Stimulated activated naive B cell treated with anti-CD40 and anti-IgM and Interleukin-4, amounts not matched to agents 10 μg/mL and 1 μg/mL and 100 μg/mL, for 72 hours (primary cell): Measurements from ENCODE around the gene PROS1.

Source experiments
- ATAC-seq, 2 donors: fragments of 150-1000 bp; cut with Tn5 transposase; replicated peaks; 2 replicates each; pipeline ENCODE4 v1.10.0; 2021; ENCODE audit warnings: moderate library complexity in 1 of 2
- DNase-seq: peaks from one replicate; pipeline ENCODE4 v3.0.0; 2021
- H3K27ac Mint-ChIP-seq: one replicate; pipeline ENCODE4 v1.8.0; 2022; ENCODE audit warnings: mild to moderate bottlenecking, mixed read lengths
- H3K27me3 Mint-ChIP-seq, 2 donors: one replicate each; pipeline ENCODE4 v1.8.0; 2022; ENCODE audit warnings: mixed read lengths in 2 of 2
- H3K36me3 Mint-ChIP-seq, 2 donors: one replicate each; pipeline ENCODE4 v1.8.0; 2022; ENCODE audit warnings: mixed read lengths in 2 of 2, mild to moderate bottlenecking in 1 of 2
- H3K4me1 Mint-ChIP-seq, 2 donors: one replicate each; pipeline ENCODE4 v1.8.0; 2022; ENCODE audit warnings: mixed read lengths in 2 of 2, mild to moderate bottlenecking in 1 of 2
- H3K4me3 Mint-ChIP-seq, 2 donors: one replicate each; pipeline ENCODE4 v1.8.0; 2022; ENCODE audit warnings: mild to moderate bottlenecking in 2 of 2, mixed read lengths in 2 of 2, moderate library complexity in 1 of 2
- H3K9me3 Mint-ChIP-seq, 2 donors: one replicate each; pipeline ENCODE4 v1.8.0; 2022; ENCODE audit warnings: mixed read lengths in 2 of 2, mild to moderate bottlenecking in 1 of 2

PROS1 gene

DNA sequence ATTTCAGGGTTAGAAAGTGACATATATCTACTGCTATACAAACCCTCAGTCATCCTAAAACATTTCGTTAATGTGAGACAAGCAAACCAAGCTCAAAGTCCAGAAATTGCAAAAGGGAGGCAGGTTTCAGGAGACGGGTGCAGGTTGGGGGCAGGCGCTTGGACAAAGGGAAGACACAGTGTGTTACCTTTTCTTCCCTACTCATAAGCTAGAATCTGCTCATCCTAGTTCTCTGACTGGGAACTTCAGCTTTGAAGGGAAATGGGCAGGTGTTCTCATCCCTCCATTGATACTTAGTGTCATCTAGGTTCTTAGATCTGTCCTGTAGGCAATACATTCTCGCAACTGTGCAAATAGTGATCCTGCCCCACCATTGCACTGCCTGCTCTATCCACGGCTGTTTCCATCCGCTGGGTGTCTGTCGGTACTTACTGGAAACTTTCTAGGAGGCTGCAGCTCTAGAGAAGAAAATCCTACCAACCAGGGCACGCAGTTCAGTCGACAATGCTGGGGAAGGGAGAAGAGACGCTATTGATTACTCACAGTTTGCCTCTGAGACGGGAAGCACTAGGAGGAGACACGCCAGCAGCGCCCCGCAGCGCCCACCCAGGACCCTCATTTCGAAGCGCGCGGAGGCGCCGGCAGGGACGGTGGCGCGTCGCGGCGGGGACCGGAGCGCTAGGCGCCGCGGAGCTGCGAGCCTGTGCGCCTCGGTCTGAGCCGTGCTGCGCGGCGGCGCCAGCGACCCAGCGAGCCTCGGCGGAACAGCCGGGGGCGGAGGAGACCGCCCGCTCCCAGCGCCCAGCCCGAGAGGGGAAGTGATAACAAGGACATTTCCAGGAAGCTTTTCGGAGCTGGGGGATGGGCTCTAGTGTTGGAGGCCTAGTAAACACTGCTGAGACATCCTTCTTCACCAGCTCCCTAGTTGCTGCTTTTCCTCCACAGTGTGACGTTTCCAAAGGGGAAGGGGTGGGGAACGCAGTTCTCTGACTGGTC, at the start of gene PROS1:
Gene PROS1 (minus strand): TSS at position 766 of the 996 bp plus-strand sequence. CDS start 147 bp downstream, at position 619.
- Mint-ChIP-seq H3K27ac (peak within 1 kb of the TSS; percentile 47), H3K36me3 (no peaks in the 10 kb centered on the region), H3K27me3 (peaks cover 7 to 19% of the 10 kb centered on the region in 2 donors), H3K4me1 (peaks cover 8 to 13% of the 10 kb centered on the region in 2 donors), H3K4me3 (peak within 1 kb of the TSS; percentile 85 to 88), H3K9me3 (no peaks in the 10 kb centered on the region)
- ATAC-seq (peak; percentile 90 to 95), DNase-seq (peak; percentile 47)

DNA sequence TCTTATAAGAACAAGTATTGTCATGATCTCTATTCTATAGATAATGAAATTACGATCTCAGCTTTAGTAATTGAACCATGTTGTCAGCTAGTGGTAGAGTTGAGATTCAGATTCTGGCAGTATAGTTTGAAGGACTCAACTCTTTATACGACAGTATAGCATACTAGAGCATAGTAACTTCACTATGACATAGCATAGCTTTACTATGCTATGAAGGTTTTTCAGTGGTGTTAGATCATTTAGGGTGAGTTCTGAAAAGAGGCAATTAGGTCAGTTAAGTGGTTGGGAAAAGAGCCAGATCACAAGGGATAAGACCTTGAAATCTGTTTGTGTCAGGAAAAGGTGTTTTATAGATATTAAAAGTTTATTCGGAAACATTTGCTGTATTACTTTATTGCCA, 46.6 kb upstream of the PROS1 start:
- ATAC-seq (no peak), DNase-seq (no peak)
- H3K36me3 Mint-ChIP-seq, result peaks cover 5 to 7% of the 10 kb centered on the region in 2 donors
- H3K4me3 Mint-ChIP-seq, result no peak overlapping the region
- no peak overlapping the region for H3K27ac Mint-ChIP-seq
- no peaks in the 10 kb centered on the region for H3K27me3 Mint-ChIP-seq
- no peaks in the 10 kb centered on the region for H3K9me3 Mint-ChIP-seq
- no peaks in the 10 kb centered on the region for H3K4me1 Mint-ChIP-seq

- Mint-ChIP-seq H3K4me3 (no peak overlapping the region), H3K36me3 (peaks cover 5 to 12% of the 10 kb centered on the region in 2 donors), H3K4me1 (peaks cover 0 to 5% of the 10 kb centered on the region in 2 donors), H3K9me3 (no peaks in the 10 kb centered on the region), H3K27me3 (no peaks in the 10 kb centered on the region), H3K27ac (no peak overlapping the region)
- ATAC-seq, result no peak
- no peak for DNase-seq
Observed at GRCh38 chr3:94019659-94020058, 46.0 kb upstream of the PROS1 start.

- Mint-ChIP-seq H3K27me3 (no peaks in the 10 kb centered on the region), H3K4me1 (peaks cover 5 to 9% of the 10 kb centered on the region in 2 donors), H3K4me3 (no peak overlapping the region), H3K27ac (no peak overlapping the region), H3K36me3 (peaks cover 6 to 13% of the 10 kb centered on the region in 2 donors), H3K9me3 (no peaks in the 10 kb centered on the region)
- ATAC-seq (no peak), DNase-seq (no peak)
Observed at GRCh38 chr3:94015025-94015424, 41.3 kb upstream of the PROS1 start.

- ATAC-seq (no peak), DNase-seq (no peak)
- H3K4me1 Mint-ChIP-seq, result peaks cover 5 to 9% of the 10 kb centered on the region in 2 donors
- H3K4me3 Mint-ChIP-seq, result no peak overlapping the region
- peaks cover 6% of the 10 kb centered on the region in 2 donors for H3K36me3 Mint-ChIP-seq
- H3K27me3 Mint-ChIP-seq, result no peaks in the 10 kb centered on the region
- no peaks in the 10 kb centered on the region for H3K9me3 Mint-ChIP-seq
- no peak overlapping the region for H3K27ac Mint-ChIP-seq
Observed at GRCh38 chr3:94012185-94012584, 38.5 kb upstream of the PROS1 start.

GRCh38 chr3:94011233-94011711, 37.6 kb upstream of the PROS1 start:
- DNase-seq, result no peak
- Mint-ChIP-seq H3K36me3 (peaks cover 9 to 10% of the 10 kb centered on the region in 2 donors), H3K9me3 (no peaks in the 10 kb centered on the region), H3K27me3 (no peaks in the 10 kb centered on the region), H3K4me3 (no peak overlapping the region), H3K4me1 (peaks cover 5 to 9% of the 10 kb centered on the region in 2 donors), H3K27ac (no peak overlapping the region)
- ATAC-seq, result no peak

DNA sequence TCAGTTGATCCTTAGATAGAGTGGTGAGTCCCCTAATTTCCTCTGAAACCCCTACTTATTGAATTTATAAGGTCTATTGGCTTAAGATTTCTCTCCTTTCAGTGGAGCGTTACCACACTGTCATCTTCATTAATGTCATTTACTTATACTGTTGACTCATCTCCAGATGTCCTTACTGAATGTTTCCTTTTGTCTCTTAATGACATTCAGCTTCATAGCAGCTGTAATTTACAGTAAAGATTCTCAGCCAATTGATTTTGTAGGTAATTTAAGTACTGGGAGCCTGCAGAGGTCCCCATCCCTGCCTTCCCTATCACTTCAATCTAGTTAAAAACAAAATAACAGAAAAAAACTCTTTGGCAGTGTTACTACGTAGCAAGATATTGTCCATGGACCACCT, 35.9 kb upstream of the PROS1 start:
- Mint-ChIP-seq H3K27ac (no peak overlapping the region), H3K4me1 (peaks cover 4 to 7% of the 10 kb centered on the region in 2 donors), H3K36me3 (peaks cover 6 to 10% of the 10 kb centered on the region in 2 donors), H3K4me3 (no peak overlapping the region), H3K9me3 (no peaks in the 10 kb centered on the region), H3K27me3 (no peaks in the 10 kb centered on the region)
- no peak for ATAC-seq
- no peak for DNase-seq

DNA sequence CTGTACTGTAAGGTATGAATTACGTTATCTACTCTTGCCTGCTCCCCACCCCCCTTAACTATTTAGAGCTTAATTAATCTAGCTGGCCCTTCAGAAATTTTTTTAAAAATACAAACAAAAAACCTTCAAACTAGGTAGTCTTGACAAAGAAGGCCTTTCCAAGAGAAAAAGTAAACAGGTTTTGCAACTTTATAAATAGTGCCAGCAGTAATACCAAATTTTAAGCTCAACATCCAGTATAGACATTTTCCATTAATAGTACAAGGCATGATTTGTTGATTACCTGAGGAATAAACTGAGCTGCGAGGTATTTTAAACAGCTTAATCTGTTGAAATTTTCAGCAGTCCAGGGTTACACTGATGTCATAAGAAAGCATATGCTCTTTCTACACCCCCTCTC, 34.6 kb upstream of the PROS1 start:
- peaks cover 5 to 10% of the 10 kb centered on the region in 2 donors for H3K36me3 Mint-ChIP-seq
- H3K9me3 Mint-ChIP-seq, result no peaks in the 10 kb centered on the region
- no peaks in the 10 kb centered on the region for H3K27me3 Mint-ChIP-seq
- no peak overlapping the region for H3K4me3 Mint-ChIP-seq
- no peak overlapping the region for H3K27ac Mint-ChIP-seq
- H3K4me1 Mint-ChIP-seq, result peaks cover 5 to 12% of the 10 kb centered on the region in 2 donors
- ATAC-seq (no peak), DNase-seq (no peak)

GRCh38 chr3:94004301-94004910, 30.7 kb upstream of the PROS1 start:
- peaks cover 5 to 8% of the 10 kb centered on the region in 2 donors for H3K36me3 Mint-ChIP-seq
- H3K4me3 Mint-ChIP-seq, result peak overlapping the region; percentile 61 to 77
- no peaks in the 10 kb centered on the region for H3K27me3 Mint-ChIP-seq
- no peaks in the 10 kb centered on the region for H3K9me3 Mint-ChIP-seq
- H3K27ac Mint-ChIP-seq, result no peak overlapping the region
- peaks cover 1 to 12% of the 10 kb centered on the region in 2 donors for H3K4me1 Mint-ChIP-seq
- DNase-seq, result no peak
- ATAC-seq, result peak; percentile 61 to 67

DNA sequence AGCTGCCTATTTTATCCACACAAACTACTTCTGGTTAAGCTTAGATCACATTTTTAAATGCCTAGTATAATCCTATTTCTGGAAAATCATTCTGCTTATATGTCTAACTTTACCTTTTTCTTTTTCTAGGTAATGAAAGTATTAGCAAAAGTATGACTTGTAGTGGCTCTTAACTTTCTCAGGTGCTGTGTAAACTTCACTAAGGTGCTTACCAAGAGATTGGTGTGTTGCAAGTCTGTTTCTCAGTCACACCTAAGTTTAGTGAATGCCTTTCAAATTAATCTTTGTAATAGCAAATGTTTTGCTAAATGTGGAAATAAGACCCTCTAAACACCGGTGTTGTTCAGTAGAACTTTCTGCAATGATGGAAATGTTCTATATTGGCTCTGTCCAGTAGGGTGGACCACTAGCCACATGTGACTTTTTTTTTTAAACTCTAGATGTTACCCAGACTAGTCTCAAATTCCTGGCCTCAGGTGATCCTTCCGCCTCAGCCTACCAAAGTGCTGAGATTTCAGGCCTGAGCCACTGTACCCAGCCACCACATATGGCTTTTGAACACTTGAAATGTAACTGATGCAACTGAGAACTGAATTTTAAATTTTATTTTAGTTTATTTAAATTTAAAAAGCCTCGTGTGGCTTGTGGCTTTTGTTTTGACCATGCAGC, 28.3 kb upstream of the PROS1 start:
- ATAC-seq (peak in 1 of 2 donors; percentile 10), DNase-seq (no peak)
- Mint-ChIP-seq H3K4me3 (no peak overlapping the region), H3K4me1 (peaks cover 1 to 12% of the 10 kb centered on the region in 2 donors), H3K36me3 (peaks cover 3 to 11% of the 10 kb centered on the region in 2 donors), H3K9me3 (no peaks in the 10 kb centered on the region), H3K27me3 (no peaks in the 10 kb centered on the region), H3K27ac (no peak overlapping the region)

- H3K9me3 Mint-ChIP-seq, result no peaks in the 10 kb centered on the region
- no peaks in the 10 kb centered on the region for H3K27me3 Mint-ChIP-seq
- no peak for ATAC-seq
- H3K4me1 Mint-ChIP-seq, result peaks cover 1 to 12% of the 10 kb centered on the region in 2 donors
- DNase-seq, result no peak
- no peak overlapping the region for H3K27ac Mint-ChIP-seq
- H3K36me3 Mint-ChIP-seq, result peaks cover 2 to 8% of the 10 kb centered on the region in 2 donors
- no peak overlapping the region for H3K4me3 Mint-ChIP-seq
Observed at GRCh38 chr3:94001191-94001590, 27.5 kb upstream of the PROS1 start.

DNA sequence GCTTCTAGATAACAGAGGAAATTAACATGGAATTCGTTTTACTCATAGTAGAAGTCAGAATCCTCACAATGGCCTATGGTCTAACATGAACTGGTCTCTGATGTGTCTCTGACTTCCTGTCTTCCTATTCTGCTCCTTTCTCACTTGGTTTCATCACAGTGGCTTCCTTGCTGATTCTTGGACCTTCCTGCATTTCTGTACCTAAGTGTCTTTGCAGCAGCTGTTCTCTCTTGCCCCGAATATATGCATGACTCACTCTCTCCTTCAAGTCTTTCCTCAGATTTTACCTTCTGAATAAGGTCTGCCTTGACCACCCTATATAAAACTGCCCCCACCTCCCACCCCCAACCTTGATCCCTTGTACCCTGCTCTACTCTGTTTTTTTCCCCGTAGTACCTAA, 20.4 kb upstream of the PROS1 start:
- Mint-ChIP-seq H3K27ac (no peak overlapping the region), H3K27me3 (no peaks in the 10 kb centered on the region), H3K36me3 (peaks cover 0 to 7% of the 10 kb centered on the region in 2 donors), H3K9me3 (no peaks in the 10 kb centered on the region), H3K4me3 (no peak overlapping the region), H3K4me1 (peaks cover 0 to 4% of the 10 kb centered on the region in 2 donors)
- no peak for DNase-seq
- ATAC-seq, result no peak

DNA sequence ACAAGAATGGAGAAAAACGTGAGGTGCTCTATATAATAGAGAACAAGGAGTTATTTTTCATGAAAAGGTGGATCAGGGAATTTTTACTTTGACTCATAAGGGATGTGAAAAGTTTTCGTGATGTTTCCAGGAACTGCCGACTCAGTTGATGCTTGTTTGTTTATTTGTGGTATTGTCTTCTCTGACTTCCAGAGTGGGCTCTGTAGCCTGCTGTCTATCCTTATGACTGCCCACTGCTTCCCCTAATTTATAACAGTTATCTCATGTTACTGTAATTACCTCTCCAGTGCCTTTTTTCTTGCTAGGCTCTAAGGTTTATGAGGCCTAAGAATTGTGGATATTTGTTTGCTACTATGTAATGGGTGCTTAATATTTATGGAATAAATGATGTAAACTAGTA, 18.5 kb upstream of the PROS1 start:
- no peaks in the 10 kb centered on the region for H3K27me3 Mint-ChIP-seq
- H3K9me3 Mint-ChIP-seq, result no peaks in the 10 kb centered on the region
- no peaks in the 10 kb centered on the region for H3K36me3 Mint-ChIP-seq
- ATAC-seq (no peak), DNase-seq (no peak)
- H3K4me1 Mint-ChIP-seq, result peaks cover 0 to 4% of the 10 kb centered on the region in 2 donors
- H3K4me3 Mint-ChIP-seq, result no peak overlapping the region
- no peak overlapping the region for H3K27ac Mint-ChIP-seq

GRCh38 chr3:93991631-93992030, 17.9 kb upstream of the PROS1 start:
- no peaks in the 10 kb centered on the region for H3K9me3 Mint-ChIP-seq
- peaks cover 0 to 4% of the 10 kb centered on the region in 2 donors for H3K4me1 Mint-ChIP-seq
- no peak for ATAC-seq
- H3K36me3 Mint-ChIP-seq, result no peaks in the 10 kb centered on the region
- no peak overlapping the region for H3K4me3 Mint-ChIP-seq
- no peak overlapping the region for H3K27ac Mint-ChIP-seq
- DNase-seq, result no peak
- no peaks in the 10 kb centered on the region for H3K27me3 Mint-ChIP-seq
